ENCODE measurements around the gene ZNF784. TPM values are rescaled to one million over a fixed set of nuclear protein-coding genes. Genes with fewer than 3 reads are reported as not detected.

Gene ZNF784
- total RNA-seq, 4 donors from 2014 or later, result 1.5 to 6.9 (median 1.9) TPM

- peaks cover 8 to 80% (median 50%) of the 10 kb centered on the region in 3 donors for H3K36me3 ChIP-seq
- no peak for DNase-seq (ENCODE audit: low spot score in 2 of 2)
Observed at GRCh38 chr19:55661826-55662225, 37.5 kb upstream of the ZNF784 start.

GRCh38 chr19:55660991-55661390 lies 36.6 kb upstream of the ZNF784 start:
- Histone ChIP-seq H3K9me3 (no peaks in the 10 kb centered on the region), H3K27ac (no peak overlapping the region), H3K4me3 (no peak overlapping the region), H3K36me3 (peaks cover 8 to 72% (median 44%) of the 10 kb centered on the region in 3 donors), H3K4me1 (peaks cover 0 to 54% (median 37%) of the 10 kb centered on the region in 4 donors), H3K27me3 (no peaks in the 10 kb centered on the region)
- no peak for TF ChIP-seq EP300 (IDR thresholded peaks at IDR 0.05)
- TF ChIP-seq POLR2A (IDR thresholded peaks at IDR 0.05), result no peak
- 65 to 71% methylated on average over 16 of the region's 16 CpGs for WGBS, 2 donors
- no peak for DNase-seq (ENCODE audit: low spot score in 2 of 2)

More at GRCh38 chr19:55661826-55662225, 37.5 kb upstream of the ZNF784 start:
- Histone ChIP-seq H3K27ac (no peak overlapping the region), H3K27me3 (no peaks in the 10 kb centered on the region), H3K9me3 (no peaks in the 10 kb centered on the region), H3K4me3 (no peak overlapping the region), H3K4me1 (peaks cover 0 to 46% (median 29%) of the 10 kb centered on the region in 4 donors)
- WGBS, 2 donors, result 57 to 63% methylated on average over 7 of the region's 7 CpGs
- no peak for TF ChIP-seq EP300 (IDR thresholded peaks at IDR 0.05)
- no peak for TF ChIP-seq CTCF (IDR thresholded peaks at IDR 0.05)
- TF ChIP-seq POLR2A (IDR thresholded peaks at IDR 0.05), result no peak

- Histone ChIP-seq H3K27me3 (no peaks in the 10 kb centered on the region), H3K36me3 (peaks cover 8 to 66% (median 44%) of the 10 kb centered on the region in 3 donors), H3K4me3 (no peak overlapping the region), H3K4me1 (peaks cover 0 to 57% (median 40%) of the 10 kb centered on the region in 4 donors), H3K9me3 (no peaks in the 10 kb centered on the region), H3K27ac (no peak overlapping the region)
- DNase-seq (ENCODE audit: low spot score in 2 of 2), result no peak
- WGBS, 2 donors, result 86 to 87% methylated on average over 12 of the region's 12 CpGs
- TF ChIP-seq POLR2A (IDR thresholded peaks at IDR 0.05) (no peak), CTCF (IDR thresholded peaks at IDR 0.05) (no peak), EP300 (IDR thresholded peaks at IDR 0.05) (no peak)
Observed at GRCh38 chr19:55660404-55660803, 36.0 kb upstream of the ZNF784 start.

- H3K4me3 ChIP-seq, result no peak overlapping the region
- H3K27ac ChIP-seq, result no peak overlapping the region
- peaks cover 0 to 57% (median 40%) of the 10 kb centered on the region in 4 donors for H3K4me1 ChIP-seq
- no peak for DNase-seq (ENCODE audit: low spot score in 2 of 2)
- TF ChIP-seq CTCF (IDR thresholded peaks at IDR 0.05), result no peak
- no peak for TF ChIP-seq POLR2A (IDR thresholded peaks at IDR 0.05)
- TF ChIP-seq EP300 (IDR thresholded peaks at IDR 0.05), result no peak
- H3K36me3 ChIP-seq, result peaks cover 8 to 60% (median 44%) of the 10 kb centered on the region in 3 donors
- WGBS, 2 donors, result 69 to 71% methylated on average over 8 to 9 of the region's 9 CpGs
- H3K9me3 ChIP-seq, result no peaks in the 10 kb centered on the region
- H3K27me3 ChIP-seq, result no peaks in the 10 kb centered on the region
Observed at GRCh38 chr19:55659822-55660221, 35.5 kb upstream of the ZNF784 start.

GRCh38 chr19:55658846-55659459 lies 34.6 kb upstream of the ZNF784 start:
- no peak for DNase-seq (ENCODE audit: low spot score in 2 of 2)
- Histone ChIP-seq H3K4me1 (peaks cover 0 to 57% (median 40%) of the 10 kb centered on the region in 4 donors), H3K36me3 (peaks cover 8 to 51% (median 39%) of the 10 kb centered on the region in 3 donors), H3K27ac (no peak overlapping the region), H3K9me3 (no peaks in the 10 kb centered on the region), H3K27me3 (no peaks in the 10 kb centered on the region), H3K4me3 (no peak overlapping the region)
- WGBS, 2 donors, result 85 to 89% methylated on average over 34 to 36 of the region's 37 CpGs
- TF ChIP-seq POLR2A (IDR thresholded peaks at IDR 0.05) (no peak), EP300 (IDR thresholded peaks at IDR 0.05) (no peak), CTCF (IDR thresholded peaks at IDR 0.05) (no peak)

Measured in tibial nerve (tissue), 4 donors.